Subcutaneous abdominal adipose tissue (tissue), 5 donors: Measurements from ENCODE around the gene OR2S2.
A peak's percentile ranks its signal among the peaks of the same experiment; 100 is the strongest.
"Not testable (repeated sequence)": the region's sequence is repeated elsewhere in the genome, so short reads cannot be mapped to it uniquely, and the experiment has no call there.

Experiments
- H3K27ac ChIP-seq: one replicate; pipeline ENCODE4 v1.7.0; 2013; ENCODE audit warnings: low read depth, mild to moderate bottlenecking, inconsistent platforms, low read length, moderate library complexity
- H3K27me3 ChIP-seq, 5 donors: one replicate each; pipeline ENCODE4 v1.7.0; 2013; ENCODE audit warnings: low read length in 5 of 5, inconsistent platforms in 1 of 5; ENCODE audit not compliant: control insufficient read depth in 5 of 5, insufficient read depth in 4 of 5
- H3K36me3 ChIP-seq, 5 donors: one replicate each; pipeline ENCODE4 v1.7.0; 2013; ENCODE audit warnings: low read length in 5 of 5; ENCODE audit not compliant: control insufficient read depth in 5 of 5, insufficient read depth in 5 of 5
- H3K4me1 ChIP-seq, 5 donors: one replicate each; pipeline ENCODE4 v1.7.0; 2013; ENCODE audit warnings: low read length in 5 of 5, mild to moderate bottlenecking in 3 of 5, moderate library complexity in 1 of 5; ENCODE audit not compliant: control insufficient read depth in 5 of 5, insufficient read depth in 5 of 5
- H3K4me3 ChIP-seq, 5 donors: one replicate each; pipeline ENCODE4 v1.7.0; 2013; ENCODE audit warnings: low read length in 5 of 5, low read depth in 1 of 5
- H3K9ac ChIP-seq, 5 donors: one replicate each; pipeline ENCODE4 v1.7.0; 2013; ENCODE audit warnings: low read length in 5 of 5, mild to moderate bottlenecking in 4 of 5, moderate library complexity in 3 of 5
- H3K9me3 ChIP-seq, 5 donors: one replicate each; pipeline ENCODE4 v1.7.0; 2013; ENCODE audit warnings: low read length in 5 of 5; ENCODE audit not compliant: control insufficient read depth in 5 of 5
- donor health status: healthy.
- donor health status: healthy.
- donor health status: healthy.
- donor health status: healthy.
- donor health status: healthy.

Gene OR2S2

DNA sequence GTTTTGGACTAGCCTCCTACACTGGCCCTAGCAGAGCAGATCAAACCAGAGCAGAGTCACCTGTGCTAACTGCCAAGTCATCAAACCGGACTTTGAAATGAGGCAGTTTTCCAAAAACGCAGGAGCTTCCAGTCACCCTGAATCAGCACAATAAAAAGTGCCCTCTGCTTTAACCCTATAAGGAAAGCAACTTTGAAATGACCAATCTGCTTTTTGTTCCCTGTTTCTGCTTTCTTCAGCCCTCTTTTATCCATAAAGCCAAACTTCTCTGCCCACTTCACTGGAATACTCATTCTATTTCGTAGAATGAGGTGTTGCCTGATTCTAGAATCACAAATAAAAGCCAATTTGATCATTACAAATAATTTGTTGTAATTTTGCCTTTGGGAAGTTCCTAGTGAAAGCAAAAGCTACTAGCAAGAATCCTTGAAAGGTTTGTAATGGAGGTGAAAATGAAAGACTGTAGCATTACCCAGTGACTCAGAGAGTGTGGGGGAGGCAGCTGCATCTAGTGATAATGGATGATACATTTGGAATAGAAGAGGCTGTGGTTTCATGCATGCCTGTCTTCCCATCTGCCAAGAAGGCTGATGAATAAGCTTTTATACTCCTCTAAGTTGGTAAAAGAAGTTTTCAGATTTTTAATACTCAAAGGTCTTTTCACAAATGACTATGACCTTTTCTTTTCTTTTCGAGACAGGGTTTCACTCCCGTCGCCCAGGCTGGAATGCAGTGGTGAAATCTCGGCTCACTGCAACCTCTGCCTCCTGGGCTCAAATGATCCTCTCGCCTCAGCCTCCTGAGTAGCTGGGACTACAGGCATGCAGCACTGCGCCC, 33.8 kb downstream of the OR2S2 start:
- Histone ChIP-seq H3K27ac (peak overlapping the region; percentile 73), H3K4me1 (peaks cover 1 to 60% (median 20%) of the 10 kb centered on the region in 5 donors), H3K4me3 (peak overlapping the region in 1 of 5 donors; percentile 0), H3K36me3 (no peaks in the 10 kb centered on the region), H3K27me3 (no peaks in the 10 kb centered on the region), H3K9ac (peak overlapping the region in 1 of 5 donors; percentile 39), H3K9me3 (no peaks in the 10 kb centered on the region)

DNA sequence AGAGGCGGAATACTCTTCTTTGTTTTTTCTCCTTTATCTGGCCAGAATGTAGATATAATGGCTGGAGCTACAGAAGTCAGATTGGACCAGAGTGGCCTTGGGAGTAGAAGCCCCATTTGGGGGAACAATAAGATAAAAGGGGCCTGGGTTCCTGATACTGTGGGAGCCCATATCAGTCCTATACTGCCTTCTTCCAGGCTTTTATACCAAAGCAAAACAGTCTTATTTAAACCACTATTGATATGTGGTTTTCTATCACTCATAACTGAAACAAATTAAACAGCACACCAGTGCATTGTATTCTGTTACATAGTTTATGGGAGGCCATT, 34.4 kb downstream of the OR2S2 start:
- H3K9me3 ChIP-seq: no peaks in the 10 kb centered on the region
- H3K27ac ChIP-seq: peak overlapping the region; percentile 73
- no peak overlapping the region for H3K4me3 ChIP-seq
- H3K4me1 ChIP-seq: peaks cover 0 to 65% (median 20%) of the 10 kb centered on the region in 5 donors
- H3K36me3 ChIP-seq: no peaks in the 10 kb centered on the region
- peak overlapping the region in 1 of 5 donors; percentile 39 for H3K9ac ChIP-seq
- H3K27me3 ChIP-seq: no peaks in the 10 kb centered on the region

- H3K4me3 ChIP-seq: no peak overlapping the region
- peak overlapping the region in 1 of 5 donors; percentile 14 for H3K9ac ChIP-seq
- no peaks in the 10 kb centered on the region for H3K9me3 ChIP-seq
- peaks cover 0 to 88% (median 25%) of the 10 kb centered on the region in 5 donors for H3K4me1 ChIP-seq
- no peaks in the 10 kb centered on the region for H3K27me3 ChIP-seq
- peak overlapping the region; percentile 69 for H3K27ac ChIP-seq
- no peaks in the 10 kb centered on the region for H3K36me3 ChIP-seq
These were observed 37.8 kb downstream of the OR2S2 start for GRCh38 chr9:35920051-35920620.

DNA sequence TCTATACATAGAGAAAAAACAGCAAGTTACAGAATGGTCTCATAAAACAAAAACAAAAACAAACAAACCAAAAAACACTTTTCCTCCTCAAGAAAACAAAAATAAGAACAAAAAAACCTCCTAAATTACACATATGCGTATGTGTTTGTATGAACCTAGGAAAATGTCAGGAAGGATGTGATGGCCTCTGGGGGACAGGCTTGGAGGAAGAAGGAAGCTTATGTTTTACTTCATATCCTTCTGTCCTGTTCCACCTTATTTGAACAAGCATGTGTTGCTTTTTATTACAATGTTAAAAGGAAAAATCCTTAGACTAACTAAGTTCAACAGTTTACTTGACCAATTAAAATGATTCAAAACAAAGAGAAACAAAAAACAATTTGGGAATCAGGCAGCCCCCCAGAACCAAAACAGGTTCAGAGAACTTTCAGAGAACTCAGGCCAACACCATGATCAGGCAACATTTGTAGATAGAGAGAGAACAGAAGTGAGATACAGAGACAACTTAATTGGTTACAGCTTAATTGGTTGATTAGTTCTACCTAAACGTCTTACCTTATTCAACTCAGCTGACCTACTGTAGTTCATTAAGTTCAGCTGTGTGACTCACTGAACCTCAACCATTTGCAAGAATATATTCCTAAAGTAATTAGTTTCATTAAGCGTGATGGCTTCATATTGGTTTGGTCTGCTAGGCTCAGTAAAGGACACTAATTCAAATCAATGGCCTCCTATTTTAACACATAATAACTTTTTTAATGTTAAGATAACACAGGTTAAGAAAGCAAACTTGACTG, 38.5 kb downstream of the OR2S2 start:
- Histone ChIP-seq H3K27me3 (no peaks in the 10 kb centered on the region), H3K27ac (peak overlapping the region; percentile 69), H3K9me3 (no peaks in the 10 kb centered on the region), H3K4me3 (no peak overlapping the region), H3K36me3 (no peaks in the 10 kb centered on the region), H3K9ac (no peak overlapping the region), H3K4me1 (peaks cover 3 to 88% (median 23%) of the 10 kb centered on the region in 5 donors)

- no peak overlapping the region for H3K4me3 ChIP-seq
- no peaks in the 10 kb centered on the region for H3K9me3 ChIP-seq
- H3K9ac ChIP-seq: no peak overlapping the region
- no peaks in the 10 kb centered on the region for H3K27me3 ChIP-seq
- no peaks in the 10 kb centered on the region for H3K36me3 ChIP-seq
- H3K27ac ChIP-seq: peak overlapping the region; percentile 69
- H3K4me1 ChIP-seq: peaks cover 6 to 86% (median 19%) of the 10 kb centered on the region in 5 donors
These were observed 39.2 kb downstream of the OR2S2 start for GRCh38 chr9:35918780-35919179.

- H3K9ac ChIP-seq: peak overlapping the region in 1 of 5 donors; percentile 2
- no peaks in the 10 kb centered on the region for H3K36me3 ChIP-seq
- no peaks in the 10 kb centered on the region for H3K27me3 ChIP-seq
- H3K4me3 ChIP-seq: no peak overlapping the region
- peak overlapping the region; percentile 69 for H3K27ac ChIP-seq
- H3K9me3 ChIP-seq: no peaks in the 10 kb centered on the region
- H3K4me1 ChIP-seq: peaks cover 6 to 82% (median 22%) of the 10 kb centered on the region in 5 donors
These were observed 40.7 kb downstream of the OR2S2 start for GRCh38 chr9:35917261-35917660.

- H3K4me3 ChIP-seq: no peak overlapping the region
- H3K9me3 ChIP-seq: no peaks in the 10 kb centered on the region
- H3K27me3 ChIP-seq: no peaks in the 10 kb centered on the region
- H3K9ac ChIP-seq: peak overlapping the region in 1 of 5 donors; percentile 41
- H3K27ac ChIP-seq: no peak overlapping the region
- H3K4me1 ChIP-seq: peaks cover 6 to 83% (median 33%) of the 10 kb centered on the region in 5 donors
- no peaks in the 10 kb centered on the region for H3K36me3 ChIP-seq
These were observed 42.2 kb downstream of the OR2S2 start for GRCh38 chr9:35915681-35916294.

DNA sequence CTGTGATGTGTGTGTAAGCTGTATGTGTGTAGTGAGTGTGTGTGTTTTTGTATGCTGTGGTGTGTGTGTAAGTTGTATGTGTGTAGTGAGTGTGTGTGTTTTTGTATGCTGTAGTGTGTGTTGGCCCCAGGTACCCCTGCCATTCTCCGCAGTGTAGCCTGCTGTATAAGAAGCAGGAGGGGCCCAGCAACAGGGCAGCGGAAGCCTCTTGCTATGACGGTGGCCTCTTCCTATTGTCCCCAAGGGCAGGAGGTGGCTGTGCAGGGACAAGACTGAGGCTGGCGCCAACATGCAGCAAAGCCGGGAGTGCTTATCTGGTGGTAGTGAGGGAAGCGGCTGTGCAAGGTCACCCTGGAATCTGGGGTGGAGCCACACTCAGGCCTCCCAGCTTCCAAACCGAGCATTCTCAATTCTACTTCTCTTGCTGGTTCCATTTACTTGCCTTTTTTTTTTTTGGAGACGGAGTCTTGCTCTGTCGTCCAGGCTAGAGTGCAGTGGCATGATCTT, 43.6 kb downstream of the OR2S2 start:
- Histone ChIP-seq H3K27ac (no peak overlapping the region), H3K4me1 (peaks cover 7 to 83% (median 39%) of the 10 kb centered on the region in 5 donors)

DNA sequence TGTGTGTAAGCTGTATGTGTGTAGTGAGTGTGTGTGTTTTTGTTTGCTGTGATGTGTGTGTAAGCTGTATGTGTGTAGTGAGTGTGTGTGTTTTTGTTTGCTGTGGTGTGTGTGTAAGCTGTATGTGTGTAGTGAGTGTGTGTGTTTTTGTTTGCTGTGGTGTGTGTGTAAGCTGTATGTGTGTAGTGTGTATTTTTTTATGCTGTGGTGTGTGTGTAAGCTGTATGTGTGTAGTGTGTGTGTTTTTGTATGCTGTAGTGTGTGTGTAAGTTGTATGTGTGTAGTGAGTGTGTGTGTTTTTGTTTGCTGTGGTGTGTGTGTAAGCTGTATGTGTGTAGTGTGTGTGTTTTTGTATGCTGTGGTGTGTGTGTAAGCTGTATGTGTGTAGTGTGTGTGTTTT, 44.5 kb downstream of the OR2S2 start:
- H3K4me1 ChIP-seq: peaks cover 15 to 86% (median 48%) of the 10 kb centered on the region in 5 donors
- H3K9ac ChIP-seq: peak overlapping the region in 1 of 5 donors; percentile 74
- not testable (repeated sequence) for H3K9me3 ChIP-seq, H3K36me3 ChIP-seq, H3K27me3 ChIP-seq
- peak overlapping the region; percentile 37 for H3K27ac ChIP-seq
- H3K4me3 ChIP-seq: peak overlapping the region in 3 of 5 donors; percentile 37 to 64 (median 58)

More for the DNA sequence above, 43.6 kb downstream of the OR2S2 start:
- H3K4me3 ChIP-seq: no peak overlapping the region
- no peaks in the 10 kb centered on the region for H3K36me3 ChIP-seq
- no peak overlapping the region for H3K9ac ChIP-seq
- no peaks in the 10 kb centered on the region for H3K9me3 ChIP-seq
- H3K27me3 ChIP-seq: no peaks in the 10 kb centered on the region
